ENCODE measurements around the gene ADAMTSL1. TPM values are rescaled to one million over a fixed set of nuclear protein-coding genes. Genes with fewer than 3 reads are reported as not detected.

Gene ADAMTSL1
- polyA plus RNA-seq, 2 of the 4 experiments (the other 2 are of a cell fraction), result 0.03 TPM; not detected in 1

GRCh38 chr9:18921366-18922075, 447.6 kb downstream of the ADAMTSL1 start:
- H3K4me1 ChIP-seq, result no peaks in the 10 kb centered on the region
- WGBS (ENCODE audit: missing lambda C conversion rate), result 44% methylated on average over 7 of the region's 7 CpGs
- no peaks in the 10 kb centered on the region for H3K9me3 ChIP-seq
- H3K4me3 ChIP-seq, result no peak overlapping the region
- FAIRE-seq, result no peak
- no peak for DNase-seq (ENCODE audit: low read depth in 1 of 2, low spot score in 1 of 2)
- POLR2A ChIA-PET, result no interaction called here
- TF ChIP-seq PBX3 (IDR thresholded peaks at IDR 0.05) (no peak), POLR2A (IDR thresholded peaks at IDR 0.05; ENCODE audit: low read length) (no peak), NR3C1 (IDR thresholded peaks at IDR 0.05) (no peak), REST (IDR thresholded peaks at IDR 0.05) (no peak), HMGXB4 (CRISPR knock-in tag; IDR thresholded peaks at IDR 0.05; ENCODE audit: borderline replicate concordance) (no peak), TP53 (CRISPR knock-in tag; IDR thresholded peaks at IDR 0.05) (no peak)
- CTCF ChIA-PET, result interaction anchor here (0.8 kb wide), 1 partner anchor 667 kb away, joined by 3 read pairs; no protein-coding TSS in a partner anchor
- H3K4me2 ChIP-seq, result no peak overlapping the region
- H3K27ac ChIP-seq, result no peak overlapping the region
- ATAC-seq, result no peak

- Histone ChIP-seq H3K4me2 (no peak overlapping the region), H3K4me3 (no peak overlapping the region), H3K27ac (no peak overlapping the region), H3K9me3 (no peaks in the 10 kb centered on the region), H3K4me1 (no peaks in the 10 kb centered on the region)
- POLR2A ChIA-PET, result no interaction called here
- DNase-seq (ENCODE audit: low read depth in 1 of 2, low spot score in 1 of 2) (no peak), FAIRE-seq (no peak), ATAC-seq (no peak)
- TF ChIP-seq NFE2L2 (conservative IDR thresholded peaks at IDR 0.05; ENCODE audit: low read length) (no peak), NPAS2 (CRISPR knock-in tag; IDR thresholded peaks at IDR 0.05; ENCODE audit: borderline replicate concordance) (no peak), RARB (CRISPR knock-in tag; IDR thresholded peaks at IDR 0.05) (no peak), CHD2 (IDR thresholded peaks at IDR 0.05; ENCODE audit: low read length, partially characterized antibody) (no peak), RAD21 (conservative IDR thresholded peaks at IDR 0.05 in 1 of 2, IDR thresholded peaks at IDR 0.05 in 1 of 2) (no peak), CHD4 (IDR thresholded peaks at IDR 0.05; ENCODE audit: borderline replicate concordance) (no peak), HEYL (CRISPR knock-in tag; IDR thresholded peaks at IDR 0.05) (no peak), HOXB13 (CRISPR knock-in tag; IDR thresholded peaks at IDR 0.05; ENCODE audit: low read depth) (no peak), PBX3 (IDR thresholded peaks at IDR 0.05) (no peak), RNF2 (IDR thresholded peaks at IDR 0.05; ENCODE audit: borderline replicate concordance, low read depth) (no peak), TP53 (CRISPR knock-in tag; IDR thresholded peaks at IDR 0.05) (no peak), EP300 (IDR thresholded peaks at IDR 0.05) (no peak), EHF (CRISPR knock-in tag; IDR thresholded peaks at IDR 0.05) (no peak), FOXS1 (CRISPR knock-in tag; IDR thresholded peaks at IDR 0.05) (no peak), BHLHE40 (IDR thresholded peaks at IDR 0.05; ENCODE audit: low read depth, low read length) (no peak), CBX2 (IDR thresholded peaks at IDR 0.05; ENCODE audit: borderline replicate concordance, low read depth) (no peak), GATA3 (IDR thresholded peaks at IDR 0.05; ENCODE audit: borderline replicate concordance) (no peak)
- CTCF ChIA-PET, result no interaction called here
- 48% methylated on average over 8 of the region's 8 CpGs for WGBS (ENCODE audit: missing lambda C conversion rate)
Observed at GRCh38 chr9:18922161-18922885, 448.4 kb downstream of the ADAMTSL1 start.
